ENCODE data around the gene POLE.

DNA sequence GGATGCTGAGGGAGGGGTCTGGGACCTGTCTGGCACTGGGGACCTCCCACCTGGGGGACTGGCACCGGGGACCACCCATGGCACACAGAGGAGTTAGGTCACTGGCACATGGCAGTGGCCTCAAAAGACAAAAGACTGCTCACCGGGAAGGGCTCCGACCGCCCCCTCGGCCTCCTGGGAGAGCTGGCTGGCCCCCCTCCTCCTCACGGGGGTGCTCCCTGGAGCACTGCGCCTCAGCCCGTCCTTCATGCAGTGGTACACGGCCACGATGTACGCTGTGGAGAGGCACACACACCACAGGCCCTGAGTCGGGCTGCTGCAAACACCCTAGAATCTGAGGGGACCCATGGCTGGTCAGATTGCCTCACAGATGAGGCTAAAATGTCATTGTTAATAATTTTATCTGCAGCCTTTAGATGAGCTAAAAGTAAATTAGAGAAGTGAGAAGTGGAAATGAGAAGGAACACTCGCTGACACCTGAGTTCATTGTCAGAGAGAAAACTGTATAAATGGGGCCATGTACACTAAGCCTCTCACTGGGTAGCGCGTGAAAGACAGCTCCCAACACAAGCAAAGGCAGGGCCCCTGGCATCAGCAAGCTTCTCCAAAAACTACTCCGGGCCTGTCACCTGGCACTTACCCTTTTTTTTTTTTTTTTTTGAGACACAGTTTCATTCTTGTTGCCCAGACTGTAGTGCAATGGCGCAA, 54.5 kb downstream of the POLE start:
- TF ChIP-seq POLR2A (IDR thresholded peaks at IDR 0.05): no peak
- TF ChIP-seq, protein P1, sequence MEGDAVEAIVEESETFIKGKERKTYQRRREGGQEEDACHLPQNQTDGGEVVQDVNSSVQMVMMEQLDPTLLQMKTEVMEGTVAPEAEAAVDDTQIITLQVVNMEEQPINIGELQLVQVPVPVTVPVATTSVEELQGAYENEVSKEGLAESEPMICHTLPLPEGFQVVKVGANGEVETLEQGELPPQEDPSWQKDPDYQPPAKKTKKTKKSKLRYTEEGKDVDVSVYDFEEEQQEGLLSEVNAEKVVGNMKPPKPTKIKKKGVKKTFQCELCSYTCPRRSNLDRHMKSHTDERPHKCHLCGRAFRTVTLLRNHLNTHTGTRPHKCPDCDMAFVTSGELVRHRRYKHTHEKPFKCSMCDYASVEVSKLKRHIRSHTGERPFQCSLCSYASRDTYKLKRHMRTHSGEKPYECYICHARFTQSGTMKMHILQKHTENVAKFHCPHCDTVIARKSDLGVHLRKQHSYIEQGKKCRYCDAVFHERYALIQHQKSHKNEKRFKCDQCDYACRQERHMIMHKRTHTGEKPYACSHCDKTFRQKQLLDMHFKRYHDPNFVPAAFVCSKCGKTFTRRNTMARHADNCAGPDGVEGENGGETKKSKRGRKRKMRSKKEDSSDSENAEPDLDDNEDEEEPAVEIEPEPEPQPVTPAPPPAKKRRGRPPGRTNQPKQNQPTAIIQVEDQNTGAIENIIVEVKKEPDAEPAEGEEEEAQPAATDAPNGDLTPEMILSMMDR (IDR thresholded peaks at IDR 0.05): no peak

Data from lower leg skin (tissue), 3 donors.